ENCODE measurements around the gene SENP2.

DNA sequence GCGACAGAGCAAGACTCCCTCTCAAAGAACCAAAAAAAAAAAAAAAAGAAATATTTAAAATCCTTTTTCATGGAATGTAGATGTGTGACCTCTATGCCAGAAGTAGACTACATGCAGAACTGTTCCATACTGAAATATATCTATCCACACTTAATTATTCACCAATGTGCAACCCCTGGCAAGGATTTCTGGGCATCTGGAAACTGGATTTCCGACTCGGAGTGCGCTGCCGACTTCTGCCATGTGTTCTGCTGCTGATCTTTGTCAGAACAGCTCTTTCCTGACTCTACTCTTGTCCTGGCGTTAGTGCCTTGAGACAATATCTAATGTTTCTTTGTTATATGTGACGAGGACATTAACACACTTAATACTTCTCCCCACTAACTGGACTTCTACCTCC is 45.4 kb upstream of the SENP2 start:
- TF ChIP-seq, protein P1, sequence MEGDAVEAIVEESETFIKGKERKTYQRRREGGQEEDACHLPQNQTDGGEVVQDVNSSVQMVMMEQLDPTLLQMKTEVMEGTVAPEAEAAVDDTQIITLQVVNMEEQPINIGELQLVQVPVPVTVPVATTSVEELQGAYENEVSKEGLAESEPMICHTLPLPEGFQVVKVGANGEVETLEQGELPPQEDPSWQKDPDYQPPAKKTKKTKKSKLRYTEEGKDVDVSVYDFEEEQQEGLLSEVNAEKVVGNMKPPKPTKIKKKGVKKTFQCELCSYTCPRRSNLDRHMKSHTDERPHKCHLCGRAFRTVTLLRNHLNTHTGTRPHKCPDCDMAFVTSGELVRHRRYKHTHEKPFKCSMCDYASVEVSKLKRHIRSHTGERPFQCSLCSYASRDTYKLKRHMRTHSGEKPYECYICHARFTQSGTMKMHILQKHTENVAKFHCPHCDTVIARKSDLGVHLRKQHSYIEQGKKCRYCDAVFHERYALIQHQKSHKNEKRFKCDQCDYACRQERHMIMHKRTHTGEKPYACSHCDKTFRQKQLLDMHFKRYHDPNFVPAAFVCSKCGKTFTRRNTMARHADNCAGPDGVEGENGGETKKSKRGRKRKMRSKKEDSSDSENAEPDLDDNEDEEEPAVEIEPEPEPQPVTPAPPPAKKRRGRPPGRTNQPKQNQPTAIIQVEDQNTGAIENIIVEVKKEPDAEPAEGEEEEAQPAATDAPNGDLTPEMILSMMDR (conservative IDR thresholded peaks at IDR 0.05), result no peak
- TF ChIP-seq ZFX (IDR thresholded peaks at IDR 0.05), result no peak

All from C4-2B (cell line).